HG03196 (cell line): ENCODE results near the gene MAP7D1.

Experiments used
- ATAC-seq: cut with Tn5 transposase; IDR thresholded peaks from one replicate; pipeline ENCODE4 v1.9.1; 2021; ENCODE audit not compliant: unreplicated experiment

The MAP7D1 gene

GRCh38 chr1:36155408-36156328 lies at the start of gene MAP7D1:
TSS of gene MAP7D1 (plus strand) at chr1:36156160. CDS start at chr1:36156418, 258 bp downstream.
- ATAC-seq = peak; percentile 44

GRCh38 chr1:36106269-36106668 lies 49.7 kb upstream of the MAP7D1 start:
- ATAC-seq = no peak

- ATAC-seq = no peak
Observed at GRCh38 chr1:36107394-36107793, 48.6 kb upstream of the MAP7D1 start.

GRCh38 chr1:36108314-36108713 lies 47.6 kb upstream of the MAP7D1 start:
- no peak for ATAC-seq

GRCh38 chr1:36109041-36109679 lies 46.8 kb upstream of the MAP7D1 start:
- no peak for ATAC-seq

- no peak for ATAC-seq
Observed at GRCh38 chr1:36111151-36111550, 44.8 kb upstream of the MAP7D1 start.

GRCh38 chr1:36112823-36113222 lies 43.1 kb upstream of the MAP7D1 start:
- no peak for ATAC-seq

GRCh38 chr1:36114371-36114770 lies 41.6 kb upstream of the MAP7D1 start:
- no peak for ATAC-seq

- ATAC-seq = no peak
Observed at GRCh38 chr1:36115200-36115669, 40.7 kb upstream of the MAP7D1 start.

- ATAC-seq = no peak
Observed at GRCh38 chr1:36115931-36116330, 40.0 kb upstream of the MAP7D1 start.

GRCh38 chr1:36116901-36117300 lies 39.1 kb upstream of the MAP7D1 start:
- ATAC-seq = no peak

GRCh38 chr1:36118447-36119204 lies 37.3 kb upstream of the MAP7D1 start:
- no peak for ATAC-seq

GRCh38 chr1:36119456-36119855 lies 36.5 kb upstream of the MAP7D1 start:
- no peak for ATAC-seq

GRCh38 chr1:36122062-36123030 lies 33.6 kb upstream of the MAP7D1 start:
- ATAC-seq = no peak

- no peak for ATAC-seq
Observed at GRCh38 chr1:36123356-36123755, 32.6 kb upstream of the MAP7D1 start.

- ATAC-seq = no peak
Observed at GRCh38 chr1:36124404-36125128, 31.4 kb upstream of the MAP7D1 start.

- ATAC-seq = no peak
Observed at GRCh38 chr1:36125129-36125991, 30.6 kb upstream of the MAP7D1 start, which contains the start of gene COL8A2. TSS of gene COL8A2 (minus strand) at chr1:36125222. CDS start at chr1:36100242, 24,980 bp downstream.

- no peak for ATAC-seq
Observed at GRCh38 chr1:36126005-36126716, 29.8 kb upstream of the MAP7D1 start.
